ENCODE results near the gene OXNAD1.
A peak's percentile ranks its signal among the peaks of the same experiment; 100 is the strongest.

Gene OXNAD1

GRCh38 chr3:16329036-16329825, 64.2 kb downstream of the OXNAD1 start:
- DNase-seq (ENCODE audit: low spot score): no peak

- no peak for DNase-seq (ENCODE audit: low spot score)
Observed at GRCh38 chr3:16329826-16330129, 64.8 kb downstream of the OXNAD1 start.

- DNase-seq (ENCODE audit: low spot score): no peak
Observed at GRCh38 chr3:16330351-16330750, 65.3 kb downstream of the OXNAD1 start.

GRCh38 chr3:16331319-16331883, 66.4 kb downstream of the OXNAD1 start:
- no peak for DNase-seq (ENCODE audit: low spot score)

GRCh38 chr3:16332904-16333426, 68.0 kb downstream of the OXNAD1 start:
- DNase-seq (ENCODE audit: low spot score): no peak

GRCh38 chr3:16334909-16335308, 69.9 kb downstream of the OXNAD1 start:
- no peak for DNase-seq (ENCODE audit: low spot score)

- no peak for DNase-seq (ENCODE audit: low spot score)
Observed at GRCh38 chr3:16335333-16335732, 70.3 kb downstream of the OXNAD1 start.

GRCh38 chr3:16335772-16336645, 71.0 kb downstream of the OXNAD1 start:
- no peak for DNase-seq (ENCODE audit: low spot score)

- no peak for DNase-seq (ENCODE audit: low spot score)
Observed at GRCh38 chr3:16336825-16337224, 71.8 kb downstream of the OXNAD1 start.

GRCh38 chr3:16337856-16338540, 73.0 kb downstream of the OXNAD1 start:
- peak; percentile 67 for DNase-seq (ENCODE audit: low spot score)

- DNase-seq (ENCODE audit: low spot score): peak; percentile 29
Observed at GRCh38 chr3:16338999-16339398, 74.0 kb downstream of the OXNAD1 start.

- DNase-seq (ENCODE audit: low spot score): no peak
Observed at GRCh38 chr3:16343101-16343500, 78.1 kb downstream of the OXNAD1 start.

- no peak for DNase-seq (ENCODE audit: low spot score)
Observed at GRCh38 chr3:16346413-16347081, 81.5 kb downstream of the OXNAD1 start.

- DNase-seq (ENCODE audit: low spot score): no peak
Observed at GRCh38 chr3:16347548-16347947, 82.5 kb downstream of the OXNAD1 start.

- no peak for DNase-seq (ENCODE audit: low spot score)
Observed at GRCh38 chr3:16349986-16350596, 85.1 kb downstream of the OXNAD1 start.

GRCh38 chr3:16350597-16351318, 85.7 kb downstream of the OXNAD1 start:
- DNase-seq (ENCODE audit: low spot score): no peak

- no peak for DNase-seq (ENCODE audit: low spot score)
Observed at GRCh38 chr3:16352428-16352827, 87.4 kb downstream of the OXNAD1 start.

- DNase-seq (ENCODE audit: low spot score): no peak
Observed at GRCh38 chr3:16354291-16354690, 89.3 kb downstream of the OXNAD1 start.
